ENCODE data around the gene LDB3.

DNA sequence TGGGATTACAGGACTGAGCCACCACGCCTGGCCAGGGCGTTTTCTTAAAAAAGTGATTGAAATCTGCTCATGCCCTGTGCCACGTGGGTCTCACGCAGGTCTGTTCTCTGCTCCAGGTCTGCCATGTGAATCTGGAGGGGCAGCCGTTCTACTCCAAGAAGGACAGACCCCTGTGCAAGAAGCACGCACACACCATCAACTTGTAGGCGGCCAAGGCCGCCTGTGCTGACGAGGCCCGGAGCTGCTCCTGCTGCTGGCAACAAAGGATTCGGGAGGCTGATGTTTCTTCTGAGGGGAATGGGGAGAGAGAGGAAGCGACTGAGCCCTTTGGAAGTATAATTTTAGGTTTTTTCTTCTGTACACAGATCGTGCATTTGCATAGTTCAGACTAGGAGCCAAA lies 64.5 kb downstream of the LDB3 start:
- TF ChIP-seq ATF2 (tag by site-specific recombination; IDR thresholded peaks at IDR 0.05; ENCODE audit: low read depth) = no peak
- no peak for TF ChIP-seq ZNF777 (tag by site-specific recombination; IDR thresholded peaks at IDR 0.05; ENCODE audit: borderline replicate concordance)
- TF ChIP-seq ZNF121 (tag by site-specific recombination; IDR thresholded peaks at IDR 0.05) = no peak
- TF ChIP-seq ZBTB8A (tag by site-specific recombination; IDR thresholded peaks at IDR 0.05) = no peak
- TF ChIP-seq, protein P1, sequence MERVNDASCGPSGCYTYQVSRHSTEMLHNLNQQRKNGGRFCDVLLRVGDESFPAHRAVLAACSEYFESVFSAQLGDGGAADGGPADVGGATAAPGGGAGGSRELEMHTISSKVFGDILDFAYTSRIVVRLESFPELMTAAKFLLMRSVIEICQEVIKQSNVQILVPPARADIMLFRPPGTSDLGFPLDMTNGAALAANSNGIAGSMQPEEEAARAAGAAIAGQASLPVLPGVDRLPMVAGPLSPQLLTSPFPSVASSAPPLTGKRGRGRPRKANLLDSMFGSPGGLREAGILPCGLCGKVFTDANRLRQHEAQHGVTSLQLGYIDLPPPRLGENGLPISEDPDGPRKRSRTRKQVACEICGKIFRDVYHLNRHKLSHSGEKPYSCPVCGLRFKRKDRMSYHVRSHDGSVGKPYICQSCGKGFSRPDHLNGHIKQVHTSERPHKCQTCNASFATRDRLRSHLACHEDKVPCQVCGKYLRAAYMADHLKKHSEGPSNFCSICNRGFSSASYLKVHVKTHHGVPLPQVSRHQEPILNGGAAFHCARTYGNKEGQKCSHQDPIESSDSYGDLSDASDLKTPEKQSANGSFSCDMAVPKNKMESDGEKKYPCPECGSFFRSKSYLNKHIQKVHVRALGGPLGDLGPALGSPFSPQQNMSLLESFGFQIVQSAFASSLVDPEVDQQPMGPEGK (tag by site-specific recombination; IDR thresholded peaks at IDR 0.05) = no peak
- TF ChIP-seq, protein P2, sequence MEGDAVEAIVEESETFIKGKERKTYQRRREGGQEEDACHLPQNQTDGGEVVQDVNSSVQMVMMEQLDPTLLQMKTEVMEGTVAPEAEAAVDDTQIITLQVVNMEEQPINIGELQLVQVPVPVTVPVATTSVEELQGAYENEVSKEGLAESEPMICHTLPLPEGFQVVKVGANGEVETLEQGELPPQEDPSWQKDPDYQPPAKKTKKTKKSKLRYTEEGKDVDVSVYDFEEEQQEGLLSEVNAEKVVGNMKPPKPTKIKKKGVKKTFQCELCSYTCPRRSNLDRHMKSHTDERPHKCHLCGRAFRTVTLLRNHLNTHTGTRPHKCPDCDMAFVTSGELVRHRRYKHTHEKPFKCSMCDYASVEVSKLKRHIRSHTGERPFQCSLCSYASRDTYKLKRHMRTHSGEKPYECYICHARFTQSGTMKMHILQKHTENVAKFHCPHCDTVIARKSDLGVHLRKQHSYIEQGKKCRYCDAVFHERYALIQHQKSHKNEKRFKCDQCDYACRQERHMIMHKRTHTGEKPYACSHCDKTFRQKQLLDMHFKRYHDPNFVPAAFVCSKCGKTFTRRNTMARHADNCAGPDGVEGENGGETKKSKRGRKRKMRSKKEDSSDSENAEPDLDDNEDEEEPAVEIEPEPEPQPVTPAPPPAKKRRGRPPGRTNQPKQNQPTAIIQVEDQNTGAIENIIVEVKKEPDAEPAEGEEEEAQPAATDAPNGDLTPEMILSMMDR (tag by site-specific recombination; IDR thresholded peaks at IDR 0.05) = no peak
- no peak for TF ChIP-seq ZNF302 (tag by site-specific recombination; IDR thresholded peaks at IDR 0.05; ENCODE audit: low read depth)
- TF ChIP-seq TRIM28 (IDR thresholded peaks at IDR 0.05; ENCODE audit: borderline replicate concordance, low read length) = no peak
- no peak for TF ChIP-seq PRDM4 (tag by site-specific recombination; IDR thresholded peaks at IDR 0.05)
- TF ChIP-seq GLI4 (tag by site-specific recombination; IDR thresholded peaks at IDR 0.05) = no peak
- TF ChIP-seq, protein P3, sequence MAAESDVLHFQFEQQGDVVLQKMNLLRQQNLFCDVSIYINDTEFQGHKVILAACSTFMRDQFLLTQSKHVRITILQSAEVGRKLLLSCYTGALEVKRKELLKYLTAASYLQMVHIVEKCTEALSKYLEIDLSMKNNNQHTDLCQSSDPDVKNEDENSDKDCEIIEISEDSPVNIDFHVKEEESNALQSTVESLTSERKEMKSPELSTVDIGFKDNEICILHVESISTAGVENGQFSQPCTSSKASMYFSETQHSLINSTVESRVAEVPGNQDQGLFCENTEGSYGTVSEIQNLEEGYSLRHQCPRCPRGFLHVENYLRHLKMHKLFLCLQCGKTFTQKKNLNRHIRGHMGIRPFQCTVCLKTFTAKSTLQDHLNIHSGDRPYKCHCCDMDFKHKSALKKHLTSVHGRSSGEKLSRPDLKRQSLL (tag by site-specific recombination; IDR thresholded peaks at IDR 0.05) = no peak
